Measurements from ENCODE around the gene CAMK2G. TPM values are rescaled to one million over a fixed set of nuclear protein-coding genes. Genes with fewer than 3 reads are reported as not detected.

The CAMK2G gene
- total and polyA plus RNA-seq, 2 experiments from 2014 or later, result 24.3 to 25.7 TPM

DNA sequence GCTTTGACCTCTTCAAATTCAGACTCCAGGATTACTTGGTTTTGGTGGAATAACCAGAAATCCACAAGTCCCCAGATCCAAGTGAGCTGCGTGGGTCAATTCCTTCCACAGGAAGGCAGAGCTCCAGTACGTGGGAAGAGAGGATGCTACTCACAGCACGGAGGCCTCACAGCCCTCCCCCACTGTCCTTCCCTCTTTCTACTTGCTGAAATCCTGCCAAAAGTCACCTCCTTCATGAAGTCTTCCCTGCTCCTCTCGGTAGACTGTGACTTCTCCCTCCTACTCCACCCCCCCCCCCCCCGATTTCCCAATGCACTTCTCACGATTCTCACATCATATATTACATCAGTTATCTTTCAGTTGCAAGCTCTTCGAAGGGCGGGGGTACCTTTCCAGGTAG lies 12.3 kb downstream of the CAMK2G start:
- DNase-seq, result no peak
- no peaks in the 10 kb centered on the region for H3K9me2 ChIP-seq (ENCODE audit: insufficient read depth)
- in situ Hi-C loops (cut with MboI), result no loop called here
- H3K27me3 ChIP-seq (replicated peaks; ENCODE audit: insufficient read depth), result no peaks in the 10 kb centered on the region
- H4K20me1 ChIP-seq (ENCODE audit: insufficient read depth), result no peaks in the 10 kb centered on the region
- peaks cover 14% of the 10 kb centered on the region; the same call in 1 of the 2 replicates for H3K79me2 ChIP-seq (ENCODE audit: insufficient read depth)
- no peaks in the 10 kb centered on the region for H3K9me3 ChIP-seq (ENCODE audit: low read depth)
- H2AFZ ChIP-seq, result no peak overlapping the region
- no peaks in the 10 kb centered on the region for H3K4me1 ChIP-seq (ENCODE audit: insufficient read depth)
- no peak overlapping the region for H3K4me3 ChIP-seq
- no peak overlapping the region for H3K4me2 ChIP-seq (ENCODE audit: unreplicated experiment)
- no peaks in the 10 kb centered on the region; the same call in 1 of the 2 replicates for H3K36me3 ChIP-seq (ENCODE audit: low read depth)
- H3K9ac ChIP-seq, result no peak overlapping the region
- H3K27ac ChIP-seq, result no peak overlapping the region
- whole genome bisulfite sequencing, 2 experiments (ENCODE audit: low coverage in 1 of 2, low lambda C conversion rate in 2 of 2, missing lambda C conversion rate in 2 of 2), result 82 to 85% methylated on average over 8 of the region's 8 CpGs
- TF ChIP-seq EZH2phosphoT487 (IDR thresholded peaks at IDR 0.05; ENCODE audit: insufficient read depth, low read depth), result no peak
- no peak for TF ChIP-seq EZH2 (IDR thresholded peaks at IDR 0.05; ENCODE audit: insufficient read depth, poor library complexity, severe bottlenecking)
- H3F3A ChIP-seq (ENCODE audit: insufficient read depth), result no peaks in the 10 kb centered on the region

DNA sequence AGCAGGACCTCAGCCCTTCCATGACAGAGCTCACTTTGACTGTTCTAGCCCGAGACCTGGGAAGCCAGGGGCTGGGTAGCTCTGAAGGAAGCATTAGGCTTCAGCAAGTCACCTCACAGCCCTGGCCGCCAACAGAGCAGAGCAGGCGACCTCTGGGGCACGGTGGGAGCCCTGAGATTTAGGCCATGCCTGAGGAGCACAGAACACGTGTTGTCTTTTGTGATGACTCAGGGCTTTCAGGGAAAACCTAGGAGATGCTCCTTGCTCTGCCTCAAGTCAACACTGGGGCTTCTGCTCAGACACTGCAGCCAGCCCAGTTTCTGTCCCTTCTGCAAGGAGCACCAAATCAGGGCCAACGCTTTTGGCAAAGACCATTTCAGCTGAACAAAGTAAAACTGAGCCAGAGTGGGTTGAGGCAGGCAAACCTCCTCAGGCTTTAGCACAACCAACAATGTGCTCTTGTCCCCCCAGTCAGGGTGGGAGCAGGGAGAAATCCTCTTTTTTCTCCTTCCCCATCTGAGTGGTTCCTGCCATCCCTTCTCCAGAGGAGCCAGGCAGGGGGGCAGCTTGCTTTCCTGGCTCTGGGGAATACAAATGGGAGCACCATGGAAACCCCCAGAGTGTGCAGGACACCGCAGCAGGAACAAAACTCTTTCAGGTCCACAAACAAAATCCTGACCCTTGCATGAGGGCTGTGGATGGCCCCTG lies 14.4 kb downstream of the CAMK2G start:
- Histone ChIP-seq H3K4me2 (ENCODE audit: unreplicated experiment) (no peak overlapping the region), H3K27ac (no peak overlapping the region), H3K36me3 (ENCODE audit: low read depth) (peaks cover 7% of the 10 kb centered on the region; the same call in 1 of the 2 replicates), H4K20me1 (ENCODE audit: insufficient read depth) (no peaks in the 10 kb centered on the region), H2AFZ (no peak overlapping the region), H3F3A (ENCODE audit: insufficient read depth) (no peaks in the 10 kb centered on the region), H3K4me1 (ENCODE audit: insufficient read depth) (no peaks in the 10 kb centered on the region), H3K9ac (no peak overlapping the region), H3K9me3 (ENCODE audit: low read depth) (no peaks in the 10 kb centered on the region), H3K9me2 (ENCODE audit: insufficient read depth) (no peaks in the 10 kb centered on the region), H3K27me3 (replicated peaks; ENCODE audit: insufficient read depth) (no peaks in the 10 kb centered on the region), H3K4me3 (no peak overlapping the region), H3K79me2 (ENCODE audit: insufficient read depth) (peaks cover 17% of the 10 kb centered on the region; the same call in 1 of the 2 replicates)
- in situ Hi-C loops (cut with MboI), result no loop called here
- TF ChIP-seq EZH2 (IDR thresholded peaks at IDR 0.05; ENCODE audit: insufficient read depth, poor library complexity, severe bottlenecking) (no peak), EZH2phosphoT487 (IDR thresholded peaks at IDR 0.05; ENCODE audit: insufficient read depth, low read depth) (no peak)
- 60 to 61% methylated on average over 7 of the region's 7 CpGs for WGBS, 2 experiments (ENCODE audit: low coverage in 1 of 2, low lambda C conversion rate in 2 of 2, missing lambda C conversion rate in 2 of 2)
- peak; percentile 44 for DNase-seq

DNA sequence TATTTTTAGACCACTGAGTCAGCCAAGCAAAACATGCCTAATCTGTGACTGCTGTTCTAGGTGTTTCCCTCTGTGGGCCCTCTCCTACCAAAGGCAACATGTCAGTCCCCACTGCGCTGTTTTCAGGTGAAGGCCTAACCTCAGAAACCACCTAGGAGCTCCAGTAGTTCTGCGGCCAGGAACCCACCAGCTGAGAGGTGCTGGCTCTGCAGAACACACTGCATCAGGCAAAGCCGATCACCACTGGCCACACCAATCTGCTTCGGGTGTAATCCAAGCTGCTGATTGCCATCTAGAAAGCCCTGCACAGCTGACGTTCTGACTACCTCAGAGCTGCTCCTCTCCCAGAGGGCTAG lies 14.9 kb downstream of the CAMK2G start:
- in situ Hi-C loops (cut with MboI), result no loop called here
- Histone ChIP-seq H3K79me2 (ENCODE audit: insufficient read depth) (peaks cover 17% of the 10 kb centered on the region; the same call in 1 of the 2 replicates), H3F3A (ENCODE audit: insufficient read depth) (no peaks in the 10 kb centered on the region), H2AFZ (no peak overlapping the region), H3K27me3 (replicated peaks; ENCODE audit: insufficient read depth) (no peaks in the 10 kb centered on the region), H3K4me3 (no peak overlapping the region), H3K27ac (no peak overlapping the region), H3K9me3 (ENCODE audit: low read depth) (no peaks in the 10 kb centered on the region), H3K36me3 (ENCODE audit: low read depth) (peaks cover 7% of the 10 kb centered on the region; the same call in 1 of the 2 replicates), H3K4me2 (ENCODE audit: unreplicated experiment) (no peak overlapping the region), H3K4me1 (ENCODE audit: insufficient read depth) (no peaks in the 10 kb centered on the region), H3K9me2 (ENCODE audit: insufficient read depth) (no peaks in the 10 kb centered on the region), H3K9ac (no peak overlapping the region), H4K20me1 (ENCODE audit: insufficient read depth) (no peaks in the 10 kb centered on the region)
- WGBS, 2 experiments (ENCODE audit: low coverage in 1 of 2, low lambda C conversion rate in 2 of 2, missing lambda C conversion rate in 2 of 2), result 79% methylated on average over 5 of the region's 5 CpGs
- no peak for DNase-seq
- TF ChIP-seq EZH2 (IDR thresholded peaks at IDR 0.05; ENCODE audit: insufficient read depth, poor library complexity, severe bottlenecking), result no peak
- no peak for TF ChIP-seq EZH2phosphoT487 (IDR thresholded peaks at IDR 0.05; ENCODE audit: insufficient read depth, low read depth)

DNA sequence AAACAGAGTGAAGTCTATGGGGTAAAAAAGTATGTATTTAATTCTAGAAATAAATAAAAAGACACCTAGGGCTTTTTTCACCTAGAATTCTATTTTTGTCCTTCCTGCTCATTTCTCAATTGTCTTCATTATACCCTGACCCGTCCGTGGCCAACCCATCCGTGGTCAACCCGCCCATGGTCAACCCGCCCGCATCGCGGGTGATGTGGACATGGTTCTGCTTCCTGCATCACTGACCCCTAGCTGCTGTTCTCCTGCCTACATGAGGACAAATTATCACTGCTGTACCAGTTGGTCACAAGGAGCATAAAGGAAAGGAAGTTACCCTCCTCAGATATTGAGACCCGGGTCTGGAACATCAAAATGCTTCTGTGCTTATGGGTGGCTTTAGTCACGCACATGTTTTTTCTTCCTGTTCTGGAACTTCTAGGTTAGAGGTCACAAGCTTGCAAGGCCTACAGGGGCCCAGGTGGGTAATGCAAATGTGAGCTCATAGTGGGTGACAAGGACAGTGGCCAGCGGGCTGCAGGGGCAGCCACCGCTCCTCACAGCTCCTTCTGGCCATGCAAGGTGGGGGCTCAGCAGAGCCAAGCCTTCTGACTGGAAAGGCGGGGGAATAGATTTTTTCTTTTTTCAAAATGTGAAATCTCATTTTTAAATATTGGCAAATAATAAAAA lies 15.5 kb downstream of the CAMK2G start:
- Histone ChIP-seq H3F3A (ENCODE audit: insufficient read depth) (no peaks in the 10 kb centered on the region), H3K4me3 (no peak overlapping the region), H3K36me3 (ENCODE audit: low read depth) (peaks cover 7% of the 10 kb centered on the region; the same call in 1 of the 2 replicates), H3K27ac (no peak overlapping the region), H3K9ac (no peak overlapping the region), H3K27me3 (replicated peaks; ENCODE audit: insufficient read depth) (no peaks in the 10 kb centered on the region), H3K9me3 (ENCODE audit: low read depth) (no peaks in the 10 kb centered on the region), H2AFZ (no peak overlapping the region), H3K9me2 (ENCODE audit: insufficient read depth) (no peaks in the 10 kb centered on the region), H3K4me1 (ENCODE audit: insufficient read depth) (no peaks in the 10 kb centered on the region), H3K79me2 (ENCODE audit: insufficient read depth) (peaks cover 17% of the 10 kb centered on the region; the same call in 1 of the 2 replicates), H4K20me1 (ENCODE audit: insufficient read depth) (no peaks in the 10 kb centered on the region), H3K4me2 (ENCODE audit: unreplicated experiment) (no peak overlapping the region)
- in situ Hi-C loops (cut with MboI), result no loop called here
- no peak for DNase-seq
- TF ChIP-seq EZH2phosphoT487 (IDR thresholded peaks at IDR 0.05; ENCODE audit: insufficient read depth, low read depth) (no peak), EZH2 (IDR thresholded peaks at IDR 0.05; ENCODE audit: insufficient read depth, poor library complexity, severe bottlenecking) (no peak)
- WGBS, 2 experiments (ENCODE audit: low coverage in 1 of 2, low lambda C conversion rate in 2 of 2, missing lambda C conversion rate in 2 of 2), result 98 to 99% methylated on average over 13 of the region's 13 CpGs
